NCI-H524 treated with DMSO at 0.1 percent for 48 hours (cell line): ENCODE measurements around the gene XYLT1.
"Not testable (repeated sequence)": the region's sequence is repeated elsewhere in the genome, so short reads cannot be mapped to it uniquely, and the experiment has no call there.

Experiments used
- DNase-seq: peaks from one replicate; lab custom pipeline; 2025; lab: John Stamatoyannopoulos, UW

The XYLT1 gene

DNA sequence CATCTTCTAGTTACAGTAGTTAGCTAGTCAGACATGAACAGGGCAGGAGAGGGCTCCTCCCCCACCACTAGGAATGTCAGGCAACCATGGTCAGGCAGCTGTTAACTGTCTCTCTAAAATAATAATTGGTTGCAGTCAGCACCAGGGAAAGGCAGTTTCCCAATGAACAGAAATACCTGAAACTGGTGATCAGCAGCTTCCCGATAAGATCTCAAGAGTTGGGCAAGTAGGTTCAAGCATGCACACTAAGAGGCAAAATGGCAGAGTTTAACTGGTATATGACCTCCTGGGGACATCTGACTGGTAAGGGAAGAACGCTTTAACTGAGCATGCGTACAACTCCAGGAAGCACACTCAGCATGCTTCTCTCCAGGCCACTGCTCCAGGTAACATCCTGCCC is 12.6 kb upstream of the XYLT1 start:
- no peak for DNase-seq

DNA sequence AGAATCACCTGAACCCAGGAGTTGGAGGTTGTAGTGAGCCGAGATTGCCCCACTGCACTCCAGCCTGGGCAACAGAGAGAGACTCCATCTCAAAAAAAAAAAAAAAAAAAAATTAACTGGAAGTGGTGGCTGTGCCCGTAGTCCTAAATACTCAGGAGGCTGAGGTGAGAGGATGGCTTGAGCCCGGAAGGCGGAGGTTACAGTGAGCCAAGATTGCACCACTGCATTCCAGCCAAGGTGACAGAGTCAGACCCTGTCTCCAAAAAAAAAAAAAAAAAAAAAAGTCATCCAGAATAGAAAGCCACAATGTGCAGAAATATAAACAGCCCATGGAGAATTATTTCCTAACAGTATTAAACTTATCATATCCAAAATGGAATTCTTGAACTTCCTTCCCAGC is 11.6 kb upstream of the XYLT1 start:
- not testable (repeated sequence) for DNase-seq

DNA sequence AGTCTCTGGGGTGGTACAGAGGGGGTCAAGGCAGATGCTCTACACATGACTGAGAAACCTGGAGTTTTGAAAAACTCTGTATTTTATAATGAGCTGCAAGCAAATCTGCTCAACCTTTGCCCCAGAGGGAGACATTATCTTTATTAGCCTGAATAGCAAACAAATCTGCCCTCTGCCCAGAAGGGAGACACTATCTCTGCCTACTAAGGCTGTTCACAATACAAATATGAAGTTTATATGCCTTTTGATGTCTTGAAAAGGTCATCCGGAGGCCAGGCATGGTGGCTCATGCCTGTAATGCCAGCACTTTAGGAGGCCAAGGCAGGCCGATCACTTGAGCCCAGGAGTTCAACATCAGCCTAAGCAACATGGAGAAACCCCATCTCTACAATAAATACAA is 11.0 kb upstream of the XYLT1 start:
- DNase-seq: no peak

DNA sequence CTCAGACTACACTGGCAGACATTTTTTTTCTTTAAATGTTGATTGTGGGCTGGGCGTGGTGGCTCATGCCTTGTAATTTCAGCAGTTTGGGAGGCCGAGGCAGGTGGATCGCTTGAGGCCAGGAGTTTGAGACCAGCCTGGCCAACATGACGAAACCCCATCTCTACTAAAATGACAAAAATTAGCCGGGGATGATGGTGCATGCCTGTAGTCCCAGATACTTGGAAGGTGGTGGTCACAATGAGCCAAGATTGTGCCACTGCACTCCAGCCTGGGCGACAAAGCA is 6.4 kb upstream of the XYLT1 start:
- DNase-seq: not testable (repeated sequence)

DNA sequence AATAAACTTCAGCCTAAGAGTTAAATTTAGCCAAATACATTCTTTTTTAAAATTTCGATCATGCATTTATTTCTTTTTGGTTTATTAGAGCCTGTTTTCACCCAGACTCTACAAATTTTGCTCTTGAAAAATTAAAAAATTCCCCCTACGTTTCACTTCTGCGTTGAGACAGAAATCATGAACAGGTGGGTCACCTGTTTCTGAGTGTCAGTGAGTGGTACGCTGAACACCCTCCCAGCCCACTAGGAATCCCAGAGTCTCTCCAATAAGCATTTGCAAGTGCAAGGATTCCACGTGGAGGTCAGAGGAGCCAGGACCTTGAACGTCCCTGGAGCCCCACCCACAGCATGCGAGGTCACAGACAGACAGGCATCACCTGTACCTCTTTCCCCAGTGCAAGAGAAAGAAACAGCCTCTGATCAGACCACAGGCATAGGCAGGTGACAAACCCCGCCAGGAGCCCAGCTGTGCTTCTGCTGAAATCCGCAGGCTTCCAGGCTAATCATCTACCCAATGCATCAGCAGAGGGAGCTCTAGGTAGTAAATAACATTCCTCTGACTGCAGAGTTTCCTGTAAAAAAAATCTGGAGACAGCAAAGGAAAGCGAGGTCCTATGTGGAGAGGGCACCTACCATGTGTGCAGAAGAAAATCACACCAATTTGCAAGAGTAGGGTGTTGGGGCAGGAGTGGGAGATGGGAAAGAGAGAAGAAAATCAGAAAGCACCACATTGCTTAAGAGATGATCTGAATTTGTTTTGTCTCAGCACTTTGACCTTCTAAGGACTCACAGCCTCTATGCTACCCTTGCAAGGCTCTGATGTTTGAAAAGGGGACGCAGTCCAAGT is 5.9 kb upstream of the XYLT1 start:
- peak; percentile 70 for DNase-seq

DNA sequence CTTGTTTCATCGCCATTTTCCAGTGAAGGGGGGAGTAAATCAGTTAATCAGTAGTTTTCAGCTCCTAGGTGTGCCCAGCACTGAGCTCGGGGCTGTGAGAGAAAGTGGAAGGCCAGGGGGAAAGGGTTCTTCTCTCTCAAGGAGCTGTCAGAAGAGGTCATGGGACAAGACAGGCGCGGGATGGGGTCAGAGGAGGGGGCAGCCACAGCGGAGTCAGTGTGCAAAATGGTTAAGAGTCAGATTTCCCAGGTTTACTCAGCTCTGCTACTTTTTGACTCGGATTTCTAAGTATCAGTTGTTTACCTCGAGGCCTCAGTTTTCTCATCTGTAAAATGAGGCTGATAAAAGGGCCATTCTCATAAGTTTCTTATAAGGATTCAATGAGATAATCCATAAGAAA is 4.3 kb upstream of the XYLT1 start:
- no peak for DNase-seq

DNA sequence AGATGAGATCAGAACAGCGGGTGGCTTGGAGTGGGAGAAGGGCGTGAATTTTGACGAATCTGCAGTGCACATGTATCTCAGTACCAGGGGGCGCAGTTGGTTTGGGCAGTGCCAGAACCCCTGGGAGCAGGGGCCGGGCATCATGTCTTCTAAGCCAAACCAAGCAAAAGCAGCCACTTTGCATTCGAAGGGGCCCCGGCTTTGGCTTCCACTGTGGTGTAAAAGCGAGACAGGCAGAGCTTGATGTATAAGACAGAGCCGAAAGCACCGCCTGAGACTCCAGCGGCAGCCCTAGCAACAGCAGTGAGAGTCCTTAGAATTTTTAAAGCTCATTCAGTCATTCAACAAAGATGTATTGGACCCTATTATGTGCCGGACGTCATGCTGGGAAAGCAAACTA is 3.8 kb upstream of the XYLT1 start:
- no peak for DNase-seq

GRCh38 chr16:17474037-17474436 is 3.3 kb upstream of the XYLT1 start:
- no peak for DNase-seq

DNA sequence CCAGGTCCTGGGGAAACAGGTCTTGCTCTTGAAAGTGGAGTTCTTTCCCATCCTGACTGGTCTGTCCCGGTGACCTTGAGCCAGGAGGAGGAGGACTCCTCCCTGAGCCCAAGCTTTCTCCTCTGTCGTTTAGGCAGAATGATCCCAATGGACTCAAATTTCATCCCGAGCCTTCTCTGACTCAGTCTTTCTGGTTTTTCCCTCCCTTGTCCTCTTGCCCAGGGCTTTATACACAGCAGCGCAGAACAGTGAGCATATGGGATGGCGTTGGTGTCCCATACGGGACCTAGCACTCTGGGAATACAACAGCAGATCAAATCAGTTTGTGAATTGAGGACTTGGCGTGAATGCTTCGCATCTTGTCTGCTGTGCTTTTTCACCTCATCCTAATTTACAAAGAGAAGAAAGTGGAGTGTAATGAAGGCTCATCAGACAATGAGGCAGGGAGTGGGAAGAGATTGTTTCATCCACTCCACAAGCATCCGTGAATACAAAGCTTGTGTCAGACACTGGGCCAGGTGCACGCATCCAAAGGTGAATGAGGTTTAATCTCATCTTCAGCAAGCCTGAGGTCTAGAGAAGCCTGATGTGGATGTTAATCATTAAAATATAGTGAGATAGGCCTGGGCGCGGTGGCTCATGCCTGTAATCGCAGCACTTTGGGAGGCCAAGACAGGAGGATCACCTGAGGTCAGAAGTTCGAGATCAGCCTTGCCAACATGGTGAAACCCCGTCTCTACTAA is 1.1 kb upstream of the XYLT1 start:
- no peak for DNase-seq

- DNase-seq: no peak
Observed at GRCh38 chr16:17470182-17470907, 415 bp downstream of the XYLT1 start.

DNA sequence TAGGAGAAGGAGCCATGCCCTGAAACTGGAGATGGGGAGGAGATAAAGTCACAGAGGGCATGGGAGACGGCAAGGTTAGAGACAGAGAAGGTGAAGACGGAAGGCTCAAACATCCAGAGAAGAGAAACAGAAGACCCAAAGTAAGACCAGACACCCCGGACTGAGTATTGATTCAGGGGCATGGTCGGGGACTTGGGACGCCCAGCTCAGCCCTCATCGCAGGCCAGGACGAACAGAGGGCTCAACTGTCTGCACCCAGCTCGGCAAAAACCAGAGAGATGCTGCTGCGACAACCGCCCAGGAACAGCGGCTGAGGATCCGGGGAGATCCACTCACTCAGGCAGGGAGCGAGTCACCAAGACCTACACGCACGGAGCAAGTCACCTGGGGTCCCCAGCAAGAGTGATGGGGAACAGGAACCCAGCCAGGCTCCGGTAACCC is 999 bp downstream of the XYLT1 start:
- no peak for DNase-seq

GRCh38 chr16:17469011-17469740 is 1.6 kb downstream of the XYLT1 start:
- no peak for DNase-seq

DNA sequence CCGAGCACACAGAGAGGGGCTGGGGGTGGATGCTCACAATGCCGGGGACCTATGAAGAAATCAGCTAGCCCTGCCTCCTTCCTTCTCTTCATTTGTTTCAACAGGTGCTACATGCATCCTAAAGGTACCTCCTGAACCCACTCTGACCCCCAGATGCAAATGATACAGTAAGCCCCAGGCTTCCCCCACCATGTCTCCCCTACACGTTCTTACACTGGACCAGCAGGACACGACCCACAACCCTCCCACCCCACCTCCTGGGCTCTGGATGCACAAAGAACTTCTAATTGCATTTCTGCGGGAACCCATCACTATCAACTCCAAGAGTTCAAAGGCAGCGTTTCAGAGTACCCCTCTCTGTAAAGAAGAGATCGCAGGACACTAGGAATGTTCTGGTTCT is 2.1 kb downstream of the XYLT1 start:
- no peak for DNase-seq

DNA sequence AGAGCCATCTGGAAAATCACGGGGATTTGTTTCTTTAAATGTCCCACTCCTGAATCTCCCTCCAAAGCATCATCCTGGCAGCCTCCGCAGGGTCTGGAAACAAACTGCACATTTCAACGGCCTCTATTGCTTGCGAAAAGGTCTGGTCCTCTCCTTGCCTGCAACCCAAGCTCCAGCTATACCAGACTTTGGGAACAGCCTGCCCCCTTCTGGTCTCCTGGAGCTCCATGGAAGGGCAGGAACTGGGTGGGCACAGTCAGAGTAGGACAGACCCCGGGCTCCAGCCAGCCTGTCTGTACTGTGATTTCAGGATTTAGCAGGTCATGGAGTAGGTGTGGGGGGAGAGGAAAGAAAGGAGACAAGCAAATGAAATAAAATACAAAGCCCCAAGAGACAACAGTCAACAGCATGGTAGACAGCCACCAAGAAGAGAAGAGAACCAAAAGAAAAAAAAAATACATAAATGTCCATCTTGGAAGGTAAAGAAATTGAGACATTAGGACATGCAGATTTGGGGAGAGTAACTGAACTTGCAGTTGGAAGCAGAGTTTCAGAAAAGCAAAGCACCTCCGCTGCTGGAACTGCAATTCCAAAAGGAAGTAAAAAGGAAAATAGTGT is 2.7 kb downstream of the XYLT1 start:
- peak; percentile 71 for DNase-seq

DNA sequence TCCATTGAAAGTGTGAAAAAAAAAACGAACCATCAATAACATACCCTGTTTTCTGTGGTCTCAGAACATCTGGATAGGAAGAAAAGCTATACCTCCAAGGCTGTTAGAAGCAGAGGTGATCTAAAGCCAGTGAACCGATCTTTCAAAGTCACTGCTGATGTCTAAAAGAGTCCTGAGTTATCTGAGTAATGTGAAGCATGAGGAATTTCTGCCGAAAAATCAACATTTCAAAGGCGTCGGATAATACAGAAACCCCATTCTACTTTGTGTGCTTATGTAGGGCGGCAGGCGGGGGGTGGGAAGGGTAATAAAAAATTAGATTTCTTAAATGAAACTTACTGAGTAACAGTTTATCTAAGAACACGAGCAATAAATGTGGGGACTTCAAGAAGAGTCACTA is 3.9 kb downstream of the XYLT1 start:
- no peak for DNase-seq

- no peak for DNase-seq
Observed at GRCh38 chr16:17465460-17465859, 5.3 kb downstream of the XYLT1 start.

DNA sequence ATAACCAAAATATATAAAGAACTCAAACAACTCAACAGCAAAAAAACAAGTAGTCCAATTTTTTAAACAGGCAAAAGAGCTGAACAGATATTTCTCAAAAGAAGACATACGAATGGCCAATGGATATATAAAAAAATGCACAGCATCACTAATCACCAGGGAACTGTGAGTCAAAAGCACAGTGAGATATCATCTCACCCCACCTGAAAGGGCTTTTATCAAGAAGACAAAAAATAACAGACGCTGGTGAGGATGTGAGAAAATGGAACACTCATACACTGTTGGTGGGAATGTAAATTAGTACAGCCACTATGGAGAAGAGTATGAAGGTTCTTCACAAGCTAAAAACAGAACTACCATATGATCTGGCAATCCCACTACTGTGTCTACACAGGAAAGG is 7.4 kb downstream of the XYLT1 start:
- no peak for DNase-seq

- DNase-seq: no peak
Observed at GRCh38 chr16:17461951-17462729, 8.6 kb downstream of the XYLT1 start.

DNA sequence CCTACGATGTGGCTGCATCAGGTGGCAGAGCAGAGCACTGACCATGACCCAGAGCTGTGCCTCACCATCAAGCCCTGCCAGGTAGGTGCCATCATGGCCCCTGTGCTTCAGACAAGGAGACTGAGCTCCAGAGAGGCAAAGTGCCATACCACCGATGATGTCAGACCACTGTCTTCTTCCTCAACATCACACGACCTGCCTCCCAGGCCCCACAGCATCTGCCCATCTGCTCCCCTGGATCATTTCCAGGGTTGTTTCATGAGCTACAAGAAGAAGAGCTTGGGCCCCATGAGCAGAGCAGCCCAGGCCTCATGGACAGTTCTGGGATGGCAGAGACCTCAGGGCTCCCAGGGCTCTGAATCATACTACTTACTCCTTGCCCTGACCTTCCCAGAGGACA is 9.9 kb downstream of the XYLT1 start:
- no peak for DNase-seq

DNA sequence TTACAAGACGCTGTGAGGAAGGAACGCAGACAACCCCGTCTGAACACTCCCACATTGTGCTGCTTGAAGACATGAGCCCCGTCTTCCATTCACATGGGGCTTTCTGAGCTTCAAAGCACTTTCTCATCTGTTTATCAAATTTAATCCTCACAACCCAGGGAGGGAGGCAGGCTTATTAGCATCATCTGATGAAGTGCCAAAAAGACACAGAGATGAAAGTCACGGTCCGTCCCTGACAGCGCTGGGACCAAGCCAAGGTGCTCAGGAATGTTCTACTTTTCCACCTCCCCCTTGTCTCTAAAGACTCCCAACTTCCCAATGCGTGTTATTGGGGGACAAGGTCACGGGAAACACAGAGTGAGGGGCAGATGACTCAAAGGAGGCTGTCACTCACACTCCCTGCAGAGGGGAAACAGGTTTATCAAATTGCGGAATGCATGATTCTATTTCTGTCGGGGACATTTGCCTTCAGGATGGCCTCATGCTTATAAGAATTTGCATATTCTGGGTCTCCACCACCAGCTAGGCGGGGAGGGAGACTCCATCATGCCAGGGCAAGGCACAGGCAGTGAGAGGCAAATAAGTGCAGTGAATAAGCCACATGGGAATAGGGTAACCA is 10.7 kb downstream of the XYLT1 start:
- no peak for DNase-seq

DNA sequence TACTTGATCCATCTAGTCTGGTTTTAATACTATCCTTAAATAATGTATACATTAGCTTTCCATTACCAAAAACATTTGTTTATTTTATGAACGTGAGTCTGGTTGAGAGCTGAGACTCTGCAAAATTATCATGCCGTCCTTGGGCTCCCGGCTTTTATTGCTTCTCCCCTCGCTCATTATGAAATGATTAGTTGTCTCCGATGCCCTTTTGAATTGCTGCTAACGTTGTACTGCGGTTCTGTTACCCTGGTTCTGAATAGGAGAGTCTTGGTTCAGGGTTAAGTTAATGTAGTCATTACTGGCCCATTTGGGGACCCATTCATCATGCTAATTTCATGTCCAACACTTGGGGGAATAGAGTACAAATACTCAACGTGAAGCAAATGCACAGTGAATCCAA is 12.8 kb downstream of the XYLT1 start:
- no peak for DNase-seq
